ENCODE results near the gene AKAP14. TPM values are rescaled to one million over a fixed set of nuclear protein-coding genes. Genes with fewer than 3 reads are reported as not detected.
"Not testable (repeated sequence)": the region's sequence is repeated elsewhere in the genome, so short reads cannot be mapped to it uniquely, and the experiment has no call there.

AKAP14 gene
- total RNA-seq, 5 donors from 2014 or later (not counting 1 experiment from before 2014, with no cell fraction given) = not detected

- no peaks in the 10 kb centered on the region for H3K27me3 ChIP-seq (replicated peaks in 1 of 2; ENCODE audit: control insufficient read depth in 2 of 2, extremely low read depth in 1 of 2, insufficient read depth in 2 of 2, low read length in 1 of 2)
- H3K36me3 ChIP-seq (ENCODE audit: control insufficient read depth in 2 of 2, extremely low read depth in 1 of 2, insufficient read depth in 1 of 2, low read length in 1 of 2) = no peaks in the 10 kb centered on the region
- ChIA-PET CTCF (no interaction called here), POLR2A (no interaction called here)
- DNase-seq = no peak
- Mint-ChIP-seq H3K4me1 (no peaks in the 10 kb centered on the region), H3K27ac (no peak overlapping the region), H3K27me3 (peaks cover 2 to 3% of the 10 kb centered on the region in 2 donors), H3K4me3 (no peak overlapping the region), H3K36me3 (no peaks in the 10 kb centered on the region), H3K9me3 (no peaks in the 10 kb centered on the region)
- H3K9me3 ChIP-seq = no peaks in the 10 kb centered on the region
- no peak overlapping the region for H3K4me3 ChIP-seq (ENCODE audit: control insufficient read depth in 1 of 2, extremely low read depth in 1 of 2, low read length in 1 of 2)
- ATAC-seq (replicated peaks in 1 of 4) = no peak
- no CpG with 5 or more reads among the region's 2 CpGs for WGBS (ENCODE audit: insufficient coverage)
- no peaks in the 10 kb centered on the region for H3K4me1 ChIP-seq (ENCODE audit: control insufficient read depth in 1 of 2, extremely low read depth in 1 of 2, insufficient read depth in 2 of 2, low read length in 2 of 2)
- no peak overlapping the region for H3K27ac ChIP-seq (ENCODE audit: low read length)
Measured at GRCh38 chrX:119917877-119918276, 22.2 kb downstream of the AKAP14 start.

- H3K9me3 Mint-ChIP-seq = no peaks in the 10 kb centered on the region
- H3K27me3 ChIP-seq (replicated peaks in 1 of 2; ENCODE audit: control insufficient read depth in 2 of 2, extremely low read depth in 1 of 2, insufficient read depth in 2 of 2, low read length in 1 of 2) = no peaks in the 10 kb centered on the region
- no peaks in the 10 kb centered on the region for H3K4me1 ChIP-seq (ENCODE audit: control insufficient read depth in 1 of 2, extremely low read depth in 1 of 2, insufficient read depth in 2 of 2, low read length in 2 of 2)
- WGBS (ENCODE audit: insufficient coverage) = no CpG with 5 or more reads among the region's 5 CpGs
- peaks cover 8% of the 10 kb centered on the region for H3K36me3 Mint-ChIP-seq
- no peak overlapping the region for H3K27ac Mint-ChIP-seq
- peaks cover 2 to 3% of the 10 kb centered on the region in 2 donors for H3K27me3 Mint-ChIP-seq
- ATAC-seq (replicated peaks in 1 of 4) (no peak), DNase-seq (no peak)
- no peak overlapping the region for H3K4me3 Mint-ChIP-seq
- ChIA-PET CTCF (no interaction called here), POLR2A (interaction anchor here in 1 of 2 donors (0.6 kb wide), 1 partner anchor 16 kb away, joined by 3 read pairs; no protein-coding TSS in a partner anchor)
- no peaks in the 10 kb centered on the region for H3K9me3 ChIP-seq
- peaks cover 0 to under 1% of the 10 kb centered on the region in 2 donors for H3K36me3 ChIP-seq (ENCODE audit: control insufficient read depth in 2 of 2, extremely low read depth in 1 of 2, insufficient read depth in 1 of 2, low read length in 1 of 2)
- H3K27ac ChIP-seq (ENCODE audit: low read length) = no peak overlapping the region
- H3K4me1 Mint-ChIP-seq = no peaks in the 10 kb centered on the region
- H3K4me3 ChIP-seq (ENCODE audit: control insufficient read depth in 1 of 2, extremely low read depth in 1 of 2, low read length in 1 of 2) = no peak overlapping the region
Measured at GRCh38 chrX:119919835-119920585, 24.3 kb downstream of the AKAP14 start.

- H3K4me3 ChIP-seq (ENCODE audit: control insufficient read depth in 1 of 2, extremely low read depth in 1 of 2, low read length in 1 of 2); CTCF ChIA-PET; ATAC-seq (replicated peaks in 1 of 4); H3K4me1 ChIP-seq (ENCODE audit: control insufficient read depth in 1 of 2, extremely low read depth in 1 of 2, insufficient read depth in 2 of 2, low read length in 2 of 2); H3K9me3 ChIP-seq; H3K4me3 Mint-ChIP-seq; DNase-seq; H3K4me1 Mint-ChIP-seq; POLR2A ChIA-PET; H3K36me3 ChIP-seq (ENCODE audit: control insufficient read depth in 2 of 2, extremely low read depth in 1 of 2, insufficient read depth in 1 of 2, low read length in 1 of 2); H3K27me3 ChIP-seq (replicated peaks in 1 of 2; ENCODE audit: control insufficient read depth in 2 of 2, extremely low read depth in 1 of 2, insufficient read depth in 2 of 2, low read length in 1 of 2); H3K27ac ChIP-seq (ENCODE audit: low read length); H3K9me3 Mint-ChIP-seq; H3K27ac Mint-ChIP-seq; H3K27me3 Mint-ChIP-seq: not testable (repeated sequence)
- peaks cover 11% of the 10 kb centered on the region for H3K36me3 Mint-ChIP-seq
- WGBS (ENCODE audit: insufficient coverage) = no CpG with 5 or more reads among the region's 7 CpGs
Measured at GRCh38 chrX:119922391-119922790, 26.7 kb downstream of the AKAP14 start.

- no peaks in the 10 kb centered on the region for H3K9me3 ChIP-seq
- no peaks in the 10 kb centered on the region for H3K4me1 ChIP-seq (ENCODE audit: control insufficient read depth in 1 of 2, extremely low read depth in 1 of 2, insufficient read depth in 2 of 2, low read length in 2 of 2)
- peaks cover 16% of the 10 kb centered on the region for H3K36me3 Mint-ChIP-seq
- no peaks in the 10 kb centered on the region for H3K27me3 ChIP-seq (replicated peaks in 1 of 2; ENCODE audit: control insufficient read depth in 2 of 2, extremely low read depth in 1 of 2, insufficient read depth in 2 of 2, low read length in 1 of 2)
- H3K4me1 Mint-ChIP-seq = peaks cover 0 to 3% (median 1%) of the 10 kb centered on the region in 3 donors
- no peak overlapping the region for H3K27ac ChIP-seq (ENCODE audit: low read length)
- no peak for DNase-seq
- 94% methylated on average over 3 of the region's 3 CpGs for WGBS (ENCODE audit: insufficient coverage)
- no peak overlapping the region for H3K4me3 Mint-ChIP-seq
- H3K27ac Mint-ChIP-seq = no peak overlapping the region
- H3K27me3 Mint-ChIP-seq = no peaks in the 10 kb centered on the region
- ChIA-PET CTCF (no interaction called here), POLR2A (no interaction called here)
- no peaks in the 10 kb centered on the region for H3K9me3 Mint-ChIP-seq
- H3K36me3 ChIP-seq (ENCODE audit: control insufficient read depth in 2 of 2, extremely low read depth in 1 of 2, insufficient read depth in 1 of 2, low read length in 1 of 2) = peaks cover 0 to 27% of the 10 kb centered on the region in 2 donors
- ATAC-seq (replicated peaks in 1 of 4) = no peak
- H3K4me3 ChIP-seq (ENCODE audit: control insufficient read depth in 1 of 2, extremely low read depth in 1 of 2, low read length in 1 of 2) = no peak overlapping the region
Measured at GRCh38 chrX:119935215-119935874, 39.7 kb downstream of the AKAP14 start.

- Histone ChIP-seq H3K4me1 (ENCODE audit: control insufficient read depth in 1 of 2, extremely low read depth in 1 of 2, insufficient read depth in 2 of 2, low read length in 2 of 2) (peaks cover 2 to 21% of the 10 kb centered on the region in 2 experiments), H3K36me3 (ENCODE audit: control insufficient read depth in 2 of 2, extremely low read depth in 1 of 2, insufficient read depth in 1 of 2, low read length in 1 of 2) (peaks cover 0 to 7% of the 10 kb centered on the region in 2 donors), H3K4me3 (ENCODE audit: control insufficient read depth in 1 of 2, extremely low read depth in 1 of 2, low read length in 1 of 2) (no peak overlapping the region), H3K27me3 (replicated peaks in 1 of 2; ENCODE audit: control insufficient read depth in 2 of 2, extremely low read depth in 1 of 2, insufficient read depth in 2 of 2, low read length in 1 of 2) (no peaks in the 10 kb centered on the region), H3K27ac (ENCODE audit: low read length) (no peak overlapping the region), H3K9me3 (no peaks in the 10 kb centered on the region)
- Mint-ChIP-seq H3K36me3 (peaks cover 4% of the 10 kb centered on the region), H3K27me3 (no peaks in the 10 kb centered on the region), H3K4me3 (peak overlapping the region; percentile 81 to 99 (median 82)), H3K9me3 (no peaks in the 10 kb centered on the region), H3K27ac (no peak overlapping the region), H3K4me1 (peaks cover 16 to 31% (median 25%) of the 10 kb centered on the region in 3 donors)
- ChIA-PET POLR2A (no interaction called here), CTCF (no interaction called here)
- no peak for ATAC-seq (replicated peaks in 1 of 4)
- DNase-seq = no peak
Measured at GRCh38 chrX:119941336-119941735, 45.6 kb downstream of the AKAP14 start.

GRCh38 chrX:119942173-119942819 is 46.6 kb downstream of the AKAP14 start:
- Histone ChIP-seq H3K9me3 (no peaks in the 10 kb centered on the region), H3K4me3 (ENCODE audit: control insufficient read depth in 1 of 2, extremely low read depth in 1 of 2, low read length in 1 of 2) (peak overlapping the region in 1 of 2 donors; percentile 72), H3K36me3 (ENCODE audit: control insufficient read depth in 2 of 2, extremely low read depth in 1 of 2, insufficient read depth in 1 of 2, low read length in 1 of 2) (no peaks in the 10 kb centered on the region), H3K27me3 (replicated peaks in 1 of 2; ENCODE audit: control insufficient read depth in 2 of 2, extremely low read depth in 1 of 2, insufficient read depth in 2 of 2, low read length in 1 of 2) (no peaks in the 10 kb centered on the region), H3K4me1 (ENCODE audit: control insufficient read depth in 1 of 2, extremely low read depth in 1 of 2, insufficient read depth in 2 of 2, low read length in 2 of 2) (peaks cover 2 to 21% of the 10 kb centered on the region in 2 experiments), H3K27ac (ENCODE audit: low read length) (no peak overlapping the region)
- peak overlapping the region; percentile 74 to 95 for H3K27ac Mint-ChIP-seq
- peak overlapping the region; percentile 81 to 99 (median 82) for H3K4me3 Mint-ChIP-seq
- H3K27me3 Mint-ChIP-seq = peaks cover 0 to 4% of the 10 kb centered on the region in 2 donors
- ChIA-PET POLR2A (interaction anchor here (1.0 to 1.9 kb wide), 3 partner anchors 18 to 151 kb away, joined by 4 to 7 read pairs (median 4); partner anchors contain the start of genes RPL39 (in 1 of the 2) and UPF3B (in 1 of the 2)), CTCF (interaction anchor here in 1 of 2 donors (0.5 kb wide), 1 partner anchor 458 kb away, joined by 5 read pairs; no protein-coding TSS in a partner anchor)
- no peak for DNase-seq
- WGBS (ENCODE audit: insufficient coverage) = 90% methylated on average over 2 of the region's 13 CpGs
- ATAC-seq (replicated peaks in 1 of 4) = no peak
- H3K9me3 Mint-ChIP-seq = no peaks in the 10 kb centered on the region
- peaks cover 4% of the 10 kb centered on the region for H3K36me3 Mint-ChIP-seq
- peaks cover 16 to 31% (median 25%) of the 10 kb centered on the region in 3 donors for H3K4me1 Mint-ChIP-seq

All from T-cell (primary cell).